ENCODE results near the gene EPHB3.

The EPHB3 gene

DNA sequence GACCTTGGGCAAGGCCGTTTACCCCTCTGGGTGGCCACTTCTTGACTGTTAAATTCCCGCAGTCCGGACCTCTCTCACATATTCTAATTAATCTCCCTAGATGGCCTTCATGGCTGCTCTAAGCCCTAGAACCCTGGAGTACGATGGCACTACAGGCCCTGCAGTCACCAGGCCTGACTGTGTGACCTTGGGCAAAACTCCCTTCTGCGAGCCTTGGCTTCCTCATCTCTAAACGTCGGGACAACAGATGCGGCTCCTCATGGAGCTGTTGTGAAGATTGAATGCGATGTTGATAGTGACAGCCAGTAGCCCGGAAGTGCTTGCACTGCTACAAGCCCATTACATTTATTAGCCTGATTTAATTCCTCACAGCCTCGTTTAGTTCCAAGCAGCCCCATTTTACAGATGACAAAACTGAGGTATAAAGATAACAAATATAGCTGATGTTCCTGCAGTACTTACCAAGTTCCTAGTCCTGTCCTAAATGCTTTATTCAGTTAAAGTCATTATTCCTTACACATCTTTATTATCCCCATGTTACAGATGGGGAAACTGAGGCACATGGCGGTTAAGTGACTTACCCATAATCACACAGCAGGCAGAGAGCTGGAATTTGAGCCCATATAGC is 10.3 kb downstream of the EPHB3 start:
- no peak for DNase-seq (ENCODE audit: low read depth)
- TF ChIP-seq, protein P1, sequence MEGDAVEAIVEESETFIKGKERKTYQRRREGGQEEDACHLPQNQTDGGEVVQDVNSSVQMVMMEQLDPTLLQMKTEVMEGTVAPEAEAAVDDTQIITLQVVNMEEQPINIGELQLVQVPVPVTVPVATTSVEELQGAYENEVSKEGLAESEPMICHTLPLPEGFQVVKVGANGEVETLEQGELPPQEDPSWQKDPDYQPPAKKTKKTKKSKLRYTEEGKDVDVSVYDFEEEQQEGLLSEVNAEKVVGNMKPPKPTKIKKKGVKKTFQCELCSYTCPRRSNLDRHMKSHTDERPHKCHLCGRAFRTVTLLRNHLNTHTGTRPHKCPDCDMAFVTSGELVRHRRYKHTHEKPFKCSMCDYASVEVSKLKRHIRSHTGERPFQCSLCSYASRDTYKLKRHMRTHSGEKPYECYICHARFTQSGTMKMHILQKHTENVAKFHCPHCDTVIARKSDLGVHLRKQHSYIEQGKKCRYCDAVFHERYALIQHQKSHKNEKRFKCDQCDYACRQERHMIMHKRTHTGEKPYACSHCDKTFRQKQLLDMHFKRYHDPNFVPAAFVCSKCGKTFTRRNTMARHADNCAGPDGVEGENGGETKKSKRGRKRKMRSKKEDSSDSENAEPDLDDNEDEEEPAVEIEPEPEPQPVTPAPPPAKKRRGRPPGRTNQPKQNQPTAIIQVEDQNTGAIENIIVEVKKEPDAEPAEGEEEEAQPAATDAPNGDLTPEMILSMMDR (IDR thresholded peaks at IDR 0.05; ENCODE audit: low read depth, low read length): no peak
- TF ChIP-seq, protein P2, sequence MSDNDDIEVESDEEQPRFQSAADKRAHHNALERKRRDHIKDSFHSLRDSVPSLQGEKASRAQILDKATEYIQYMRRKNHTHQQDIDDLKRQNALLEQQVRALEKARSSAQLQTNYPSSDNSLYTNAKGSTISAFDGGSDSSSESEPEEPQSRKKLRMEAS (IDR thresholded peaks at IDR 0.05; ENCODE audit: low read depth, low read length): no peak
- TF ChIP-seq MYC (IDR thresholded peaks at IDR 0.05; ENCODE audit: low read depth, low read length) (no peak), POLR2A (IDR thresholded peaks at IDR 0.05; ENCODE audit: extremely low read depth, insufficient read length) (no peak)

DNA sequence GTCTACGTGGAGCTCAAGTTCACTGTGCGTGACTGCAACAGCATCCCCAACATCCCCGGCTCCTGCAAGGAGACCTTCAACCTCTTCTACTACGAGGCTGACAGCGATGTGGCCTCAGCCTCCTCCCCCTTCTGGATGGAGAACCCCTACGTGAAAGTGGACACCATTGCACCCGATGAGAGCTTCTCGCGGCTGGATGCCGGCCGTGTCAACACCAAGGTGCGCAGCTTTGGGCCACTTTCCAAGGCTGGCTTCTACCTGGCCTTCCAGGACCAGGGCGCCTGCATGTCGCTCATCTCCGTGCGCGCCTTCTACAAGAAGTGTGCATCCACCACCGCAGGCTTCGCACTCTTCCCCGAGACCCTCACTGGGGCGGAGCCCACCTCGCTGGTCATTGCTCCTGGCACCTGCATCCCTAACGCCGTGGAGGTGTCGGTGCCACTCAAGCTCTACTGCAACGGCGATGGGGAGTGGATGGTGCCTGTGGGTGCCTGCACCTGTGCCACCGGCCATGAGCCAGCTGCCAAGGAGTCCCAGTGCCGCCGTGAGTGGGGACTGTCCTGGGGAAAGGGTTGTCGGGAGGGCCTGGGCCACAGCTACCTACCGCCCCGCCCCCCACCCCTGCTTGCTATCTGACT is 11.2 kb downstream of the EPHB3 start:
- DNase-seq (ENCODE audit: low read depth): no peak
- TF ChIP-seq, protein P1 (IDR thresholded peaks at IDR 0.05; ENCODE audit: low read depth, low read length): no peak
- TF ChIP-seq MYC (IDR thresholded peaks at IDR 0.05; ENCODE audit: low read depth, low read length): no peak
- TF ChIP-seq POLR2A (IDR thresholded peaks at IDR 0.05; ENCODE audit: extremely low read depth, insufficient read length): no peak
- TF ChIP-seq, protein P2 (IDR thresholded peaks at IDR 0.05; ENCODE audit: low read depth, low read length): no peak
- no peak overlapping the region for H3K4me3 ChIP-seq (ENCODE audit: low read depth, low read length)

More for the DNA sequence above, 10.3 kb downstream of the EPHB3 start:
- H3K4me3 ChIP-seq (ENCODE audit: low read depth, low read length): no peak overlapping the region

DNA sequence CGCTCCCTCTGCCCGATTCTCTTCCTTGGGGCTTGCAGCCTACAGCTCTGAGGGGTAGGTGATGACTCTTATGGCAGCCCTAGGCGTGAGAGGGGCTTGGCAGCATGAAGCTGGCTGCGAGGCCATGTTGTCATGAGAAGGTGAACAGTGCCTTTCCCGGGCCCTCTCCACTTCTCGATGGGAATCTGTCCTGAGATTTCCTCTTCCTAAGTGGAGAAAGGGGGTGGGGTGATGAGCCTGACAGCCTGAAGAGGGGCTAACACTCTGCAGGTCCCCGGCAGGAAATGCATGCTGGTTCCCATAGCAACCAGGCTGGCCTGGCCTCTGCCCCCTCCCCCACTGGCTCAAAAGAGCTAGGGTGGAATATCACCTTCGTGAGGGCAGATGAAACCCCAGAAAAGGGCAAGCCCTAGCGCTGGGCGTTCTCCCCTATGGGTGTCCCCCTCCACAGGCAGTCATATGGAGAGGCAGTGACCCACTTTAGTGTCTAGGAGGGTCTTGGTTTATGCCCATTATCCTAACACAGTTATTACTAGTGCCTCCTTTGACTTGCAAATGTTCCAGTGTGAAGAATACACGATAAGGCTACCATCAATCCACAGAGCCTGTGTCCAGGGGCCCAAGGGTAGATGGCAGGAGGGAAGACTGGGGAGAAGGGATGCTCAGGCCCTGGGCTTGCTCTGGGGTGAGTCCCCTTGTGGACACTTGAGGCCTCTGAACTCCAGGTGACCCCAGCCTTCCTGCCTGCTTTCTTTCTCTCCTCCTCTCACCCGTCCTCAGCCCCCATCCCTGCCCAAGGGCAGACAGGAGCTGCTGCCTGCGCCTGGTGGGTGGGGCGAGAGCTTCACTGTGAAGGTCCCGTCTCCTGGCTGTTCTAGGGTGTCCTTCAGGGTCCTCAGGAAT is 13.2 kb downstream of the EPHB3 start:
- TF ChIP-seq POLR2A (IDR thresholded peaks at IDR 0.05; ENCODE audit: extremely low read depth, insufficient read length) (no peak), MYC (IDR thresholded peaks at IDR 0.05; ENCODE audit: low read depth, low read length) (no peak)
- TF ChIP-seq, protein P1 (IDR thresholded peaks at IDR 0.05; ENCODE audit: low read depth, low read length): no peak
- TF ChIP-seq, protein P2 (IDR thresholded peaks at IDR 0.05; ENCODE audit: low read depth, low read length): no peak
- no peak for DNase-seq (ENCODE audit: low read depth)
- H3K4me3 ChIP-seq (ENCODE audit: low read depth, low read length): no peak overlapping the region

DNA sequence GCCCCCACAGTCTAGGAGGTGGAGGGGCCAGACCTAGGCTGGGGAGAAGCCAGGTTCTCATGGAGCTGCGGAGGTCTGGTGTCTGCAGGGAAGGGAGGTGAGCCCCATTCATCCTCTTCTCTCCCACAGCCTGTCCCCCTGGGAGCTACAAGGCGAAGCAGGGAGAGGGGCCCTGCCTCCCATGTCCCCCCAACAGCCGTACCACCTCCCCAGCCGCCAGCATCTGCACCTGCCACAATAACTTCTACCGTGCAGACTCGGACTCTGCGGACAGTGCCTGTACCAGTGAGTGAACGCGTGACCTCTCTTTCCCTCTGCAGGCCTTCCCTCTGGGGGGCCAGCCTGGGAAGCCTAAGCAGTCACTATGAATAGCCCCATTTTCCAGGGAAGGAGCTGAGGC is 14.1 kb downstream of the EPHB3 start:
- no peak overlapping the region for H3K4me3 ChIP-seq (ENCODE audit: low read depth, low read length)
- no peak for DNase-seq (ENCODE audit: low read depth)
- TF ChIP-seq POLR2A (IDR thresholded peaks at IDR 0.05; ENCODE audit: extremely low read depth, insufficient read length): no peak
- TF ChIP-seq, protein P1 (IDR thresholded peaks at IDR 0.05; ENCODE audit: low read depth, low read length): no peak

DNA sequence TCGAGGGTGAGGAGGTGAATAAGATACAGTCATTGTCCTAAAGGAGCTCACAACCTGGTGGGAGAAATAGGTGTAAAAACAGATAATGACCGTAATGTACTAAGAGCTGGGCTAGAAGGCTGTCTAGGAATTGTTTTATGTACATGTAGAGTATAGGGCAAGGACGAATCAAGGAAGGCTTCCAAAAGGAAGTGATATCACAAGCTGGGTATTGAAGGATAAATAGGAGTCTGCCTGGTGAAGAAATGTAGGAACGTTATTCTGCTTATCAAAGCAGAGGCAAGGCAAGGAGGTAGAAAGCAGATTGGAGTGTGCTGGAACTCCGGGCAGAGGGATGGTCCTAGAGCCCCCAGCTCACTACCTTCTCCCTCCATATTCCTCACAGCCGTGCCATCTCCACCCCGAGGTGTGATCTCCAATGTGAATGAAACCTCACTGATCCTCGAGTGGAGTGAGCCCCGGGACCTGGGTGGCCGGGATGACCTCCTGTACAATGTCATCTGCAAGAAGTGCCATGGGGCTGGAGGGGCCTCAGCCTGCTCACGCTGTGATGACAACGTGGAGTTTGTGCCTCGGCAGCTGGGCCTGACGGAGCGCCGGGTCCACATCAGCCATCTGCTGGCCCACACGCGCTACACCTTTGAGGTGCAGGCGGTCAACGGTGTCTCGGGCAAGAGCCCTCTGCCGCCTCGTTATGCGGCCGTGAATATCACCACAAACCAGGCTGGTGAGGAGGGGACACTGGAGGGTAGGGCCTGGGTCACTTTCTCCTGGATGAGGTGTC is 15.1 kb downstream of the EPHB3 start:
- TF ChIP-seq MYC (IDR thresholded peaks at IDR 0.05; ENCODE audit: low read depth, low read length): no peak
- TF ChIP-seq, protein P1 (IDR thresholded peaks at IDR 0.05; ENCODE audit: low read depth, low read length): no peak
- no peak for TF ChIP-seq POLR2A (IDR thresholded peaks at IDR 0.05; ENCODE audit: extremely low read depth, insufficient read length)
- TF ChIP-seq, protein P2 (IDR thresholded peaks at IDR 0.05; ENCODE audit: low read depth, low read length): no peak
- no peak overlapping the region for H3K4me3 ChIP-seq (ENCODE audit: low read depth, low read length)
- no peak for DNase-seq (ENCODE audit: low read depth)

All from NB4 (cell line).